SK-N-SH treated with all-trans-retinoic acid at 6 μM for 48 hours (cell line): ENCODE data around the gene DLG2.

ENCODE experiments used
- ATAC-seq: fragments of 200-7000 bp; cut with Tn5 transposase; 3 replicates; pipeline ENCODE4 v1.9.1; 2020; ENCODE audit warnings: mild to moderate bottlenecking, moderate library complexity
- ARNTL ChIP-seq: fragments of 450-650 bp; formaldehyde crosslinking; IDR thresholded peaks from 2 replicates; pipeline ENCODE4 v1.5.0; 2020; ENCODE audit warnings: low read depth, mild to moderate bottlenecking, moderate library complexity, borderline replicate concordance
- BACH2 ChIP-seq: fragments of 250-450 bp; sonication (Bioruptor Pico); IDR thresholded peaks from 2 replicates; pipeline ENCODE4 v1.9.0; 2021; ENCODE audit warnings: mild to moderate bottlenecking, borderline replicate concordance
- CSRNP3 ChIP-seq: fragments of 250-450 bp; sonication (Bioruptor Pico); IDR thresholded peaks from 2 replicates; pipeline ENCODE4 v1.5.1; 2021; ENCODE audit warnings: mild to moderate bottlenecking, moderate library complexity
- ESRRG ChIP-seq: fragments of 250-450 bp; sonication (Bioruptor Pico); IDR thresholded peaks from 2 replicates; pipeline ENCODE4 v1.6.1; 2021; ENCODE audit warnings: mild to moderate bottlenecking
- GLIS3 ChIP-seq: fragments of 250-450 bp; sonication (Bioruptor Pico); IDR thresholded peaks from 2 replicates; pipeline ENCODE4 v1.5.0; 2020; ENCODE audit warnings: mild to moderate bottlenecking, moderate library complexity
- ISL1 ChIP-seq: fragments of 250-450 bp; sonication (Bioruptor Pico); IDR thresholded peaks from 2 replicates; pipeline ENCODE4 v2.1.2; 2022; ENCODE audit warnings: mild to moderate bottlenecking, moderate library complexity
- OSR1 ChIP-seq: fragments of 250-450 bp; sonication (Bioruptor Pico); IDR thresholded peaks from 2 replicates; pipeline ENCODE4 v1.8.0; 2022; ENCODE audit warnings: moderate library complexity, mild to moderate bottlenecking, inconsistent platforms
- POU6F1 ChIP-seq: fragments of 250-450 bp; sonication (Bioruptor Pico); IDR thresholded peaks from 2 replicates; pipeline ENCODE4 v1.8.0; 2021; ENCODE audit warnings: low read depth, mild to moderate bottlenecking, moderate library complexity, borderline replicate concordance
- PPARA ChIP-seq: fragments of 250-450 bp; sonication (Bioruptor Pico); IDR thresholded peaks from 2 replicates; pipeline ENCODE4 v1.5.0; 2020; ENCODE audit warnings: mild to moderate bottlenecking, borderline replicate concordance
- RARB ChIP-seq: fragments of 250-450 bp; sonication (Bioruptor Pico); IDR thresholded peaks from 2 replicates; pipeline ENCODE4 v1.8.0; 2021; ENCODE audit warnings: mild to moderate bottlenecking, moderate library complexity
- TCF4 ChIP-seq: fragments of 250-450 bp; sonication (Bioruptor Pico); IDR thresholded peaks from 2 replicates; pipeline ENCODE4 v1.8.0; 2021; ENCODE audit warnings: mild to moderate bottlenecking, moderate library complexity, borderline replicate concordance
- TOX ChIP-seq: fragments of 250-450 bp; sonication (Bioruptor Pico); IDR thresholded peaks from 2 replicates; pipeline ENCODE4 v1.8.0; 2021; ENCODE audit warnings: mild to moderate bottlenecking, moderate library complexity, borderline replicate concordance
- ZC3H10 ChIP-seq: fragments of 250-450 bp; sonication (Bioruptor Pico); IDR thresholded peaks from 2 replicates; pipeline ENCODE4 v1.5.1; 2021; ENCODE audit warnings: mild to moderate bottlenecking, moderate library complexity
- ZFP3 ChIP-seq: fragments of 250-450 bp; sonication (Bioruptor Pico); IDR thresholded peaks from 2 replicates; pipeline ENCODE4 v1.5.0; 2020; ENCODE audit warnings: mild to moderate bottlenecking, moderate library complexity
- ZFP30 ChIP-seq: fragments of 450-650 bp; formaldehyde crosslinking; IDR thresholded peaks from 2 replicates; pipeline ENCODE4 v1.5.0; 2022; ENCODE audit warnings: mild to moderate bottlenecking, moderate library complexity
- ZNF565 ChIP-seq: fragments of 450-650 bp; formaldehyde crosslinking; conservative IDR thresholded peaks from 2 replicates; pipeline ENCODE4 v1.5.0; 2020; ENCODE audit warnings: low read depth, mild to moderate bottlenecking, moderate library complexity
- ZNF70 ChIP-seq: fragments of 450-650 bp; formaldehyde crosslinking; IDR thresholded peaks from 2 replicates; pipeline ENCODE4 v1.5.0; 2020; ENCODE audit warnings: mild to moderate bottlenecking, moderate library complexity
- ZNF8 ChIP-seq: fragments of 450-650 bp; formaldehyde crosslinking; IDR thresholded peaks from 2 replicates; pipeline ENCODE4 v1.5.0; 2020; ENCODE audit warnings: mild to moderate bottlenecking, moderate library complexity
- TF ChIP-seq, protein P1 (sequence below): fragments of 250-450 bp; sonication (Bioruptor Pico); IDR thresholded peaks from 2 replicates; pipeline ENCODE4 v1.8.0; 2020; ENCODE audit warnings: mild to moderate bottlenecking, moderate library complexity, borderline replicate concordance
- TF ChIP-seq, protein P2 (sequence below): fragments of 250-450 bp; sonication (Bioruptor Pico); IDR thresholded peaks from 2 replicates; pipeline ENCODE4 v1.5.1; 2020; ENCODE audit warnings: low read depth, mild to moderate bottlenecking, moderate library complexity

DLG2 gene

GRCh38 chr11:83521647-83522596, 2105.2 kb downstream of the DLG2 start (continued):
- TF ChIP-seq CSRNP3 (CRISPR knock-in tag) = no peak
- TF ChIP-seq BACH2 = no peak
- no peak for TF ChIP-seq TOX (CRISPR knock-in tag)
- no peak for TF ChIP-seq OSR1
- TF ChIP-seq GLIS3 (CRISPR knock-in tag) = no peak
- no peak for TF ChIP-seq ISL1 (CRISPR knock-in tag)
- TF ChIP-seq ZNF565 (CRISPR knock-in tag) = no peak
- no peak for TF ChIP-seq ESRRG
- no peak for TF ChIP-seq PPARA
- TF ChIP-seq TCF4 (CRISPR knock-in tag) = no peak
- no peak for TF ChIP-seq ARNTL (CRISPR knock-in tag)
- no peak for TF ChIP-seq ZC3H10 (CRISPR knock-in tag)
- TF ChIP-seq ZNF70 (CRISPR knock-in tag) = no peak

DNA sequence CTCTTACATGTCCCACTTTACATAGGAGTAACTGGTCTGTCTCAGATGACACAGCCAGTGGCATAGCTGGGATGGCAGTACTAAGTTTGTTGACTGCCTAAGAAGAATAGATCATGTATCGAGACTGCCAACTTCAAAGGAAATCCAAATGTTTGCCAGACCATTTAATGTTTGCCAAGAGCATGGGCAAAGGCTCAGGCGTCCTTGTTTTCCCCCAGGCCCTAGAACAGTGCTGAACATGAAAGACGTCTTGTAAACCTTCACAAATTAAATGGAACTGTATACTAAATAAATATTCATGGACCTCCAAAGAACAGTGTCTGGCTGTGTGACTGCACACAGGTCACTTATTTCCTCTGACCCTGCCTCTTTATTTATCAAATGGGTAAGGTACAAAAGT, 2106.3 kb downstream of the DLG2 start:
- ATAC-seq = no peak
- TF ChIP-seq, protein P1, sequence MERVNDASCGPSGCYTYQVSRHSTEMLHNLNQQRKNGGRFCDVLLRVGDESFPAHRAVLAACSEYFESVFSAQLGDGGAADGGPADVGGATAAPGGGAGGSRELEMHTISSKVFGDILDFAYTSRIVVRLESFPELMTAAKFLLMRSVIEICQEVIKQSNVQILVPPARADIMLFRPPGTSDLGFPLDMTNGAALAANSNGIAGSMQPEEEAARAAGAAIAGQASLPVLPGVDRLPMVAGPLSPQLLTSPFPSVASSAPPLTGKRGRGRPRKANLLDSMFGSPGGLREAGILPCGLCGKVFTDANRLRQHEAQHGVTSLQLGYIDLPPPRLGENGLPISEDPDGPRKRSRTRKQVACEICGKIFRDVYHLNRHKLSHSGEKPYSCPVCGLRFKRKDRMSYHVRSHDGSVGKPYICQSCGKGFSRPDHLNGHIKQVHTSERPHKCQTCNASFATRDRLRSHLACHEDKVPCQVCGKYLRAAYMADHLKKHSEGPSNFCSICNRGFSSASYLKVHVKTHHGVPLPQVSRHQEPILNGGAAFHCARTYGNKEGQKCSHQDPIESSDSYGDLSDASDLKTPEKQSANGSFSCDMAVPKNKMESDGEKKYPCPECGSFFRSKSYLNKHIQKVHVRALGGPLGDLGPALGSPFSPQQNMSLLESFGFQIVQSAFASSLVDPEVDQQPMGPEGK = no peak
- TF ChIP-seq ZNF70 (CRISPR knock-in tag) (no peak), ZFP30 (no peak), TOX (CRISPR knock-in tag) (no peak), ISL1 (CRISPR knock-in tag) (no peak), ZNF8 (CRISPR knock-in tag) (no peak), ESRRG (no peak), OSR1 (no peak), ZC3H10 (CRISPR knock-in tag) (no peak), RARB (no peak), POU6F1 (no peak), GLIS3 (CRISPR knock-in tag) (no peak)
- TF ChIP-seq, protein P2, sequence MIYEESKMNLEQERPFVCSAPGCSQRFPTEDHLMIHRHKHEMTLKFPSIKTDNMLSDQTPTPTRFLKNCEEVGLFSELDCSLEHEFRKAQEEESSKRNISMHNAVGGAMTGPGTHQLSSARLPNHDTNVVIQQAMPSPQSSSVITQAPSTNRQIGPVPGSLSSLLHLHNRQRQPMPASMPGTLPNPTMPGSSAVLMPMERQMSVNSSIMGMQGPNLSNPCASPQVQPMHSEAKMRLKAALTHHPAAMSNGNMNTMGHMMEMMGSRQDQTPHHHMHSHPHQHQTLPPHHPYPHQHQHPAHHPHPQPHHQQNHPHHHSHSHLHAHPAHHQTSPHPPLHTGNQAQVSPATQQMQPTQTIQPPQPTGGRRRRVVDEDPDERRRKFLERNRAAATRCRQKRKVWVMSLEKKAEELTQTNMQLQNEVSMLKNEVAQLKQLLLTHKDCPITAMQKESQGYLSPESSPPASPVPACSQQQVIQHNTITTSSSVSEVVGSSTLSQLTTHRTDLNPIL = no peak

GRCh38 chr11:83511646-83512045, 2115.5 kb downstream of the DLG2 start:
- ATAC-seq = no peak
- TF ChIP-seq PPARA (no peak), CSRNP3 (CRISPR knock-in tag) (no peak), ZNF70 (CRISPR knock-in tag) (no peak), ZFP3 (CRISPR knock-in tag) (no peak), ZFP30 (no peak), TOX (CRISPR knock-in tag) (no peak), BACH2 (no peak), POU6F1 (no peak), ZNF8 (CRISPR knock-in tag) (no peak), GLIS3 (CRISPR knock-in tag) (no peak), ZC3H10 (CRISPR knock-in tag) (no peak), ZNF565 (CRISPR knock-in tag) (no peak), ESRRG (no peak)
- TF ChIP-seq, protein P2 = no peak
- TF ChIP-seq, protein P1 = no peak
